ENCODE data around the gene ANKFY1.
A peak's percentile ranks its signal among the peaks of the same experiment; 100 is the strongest.

- no peak for TF ChIP-seq CTCF (IDR thresholded peaks at IDR 0.05)
- TF ChIP-seq POLR2A (IDR thresholded peaks at IDR 0.05) = peak; percentile 44
- peak; percentile 58 to 80 (median 76) for TF ChIP-seq POLR2AphosphoS5 (IDR thresholded peaks at IDR 0.05)
These were observed at the start of gene ANKFY1 for GRCh38 chr17:4263282-4264215.
